Measurements from ENCODE around the gene INPP5B.
A peak's percentile ranks its signal among the peaks of the same experiment; 100 is the strongest.

Gene INPP5B

GRCh38 chr1:37865348-37866120, 81.3 kb downstream of the INPP5B start:
- DNase-seq: no peak

- peak; percentile 18 for DNase-seq
These were observed 84.5 kb downstream of the INPP5B start for GRCh38 chr1:37862330-37862729.

- no peak for DNase-seq
These were observed 85.7 kb downstream of the INPP5B start for GRCh38 chr1:37861151-37861550.

GRCh38 chr1:37860346-37860666, 86.5 kb downstream of the INPP5B start:
- no peak for DNase-seq

DNA sequence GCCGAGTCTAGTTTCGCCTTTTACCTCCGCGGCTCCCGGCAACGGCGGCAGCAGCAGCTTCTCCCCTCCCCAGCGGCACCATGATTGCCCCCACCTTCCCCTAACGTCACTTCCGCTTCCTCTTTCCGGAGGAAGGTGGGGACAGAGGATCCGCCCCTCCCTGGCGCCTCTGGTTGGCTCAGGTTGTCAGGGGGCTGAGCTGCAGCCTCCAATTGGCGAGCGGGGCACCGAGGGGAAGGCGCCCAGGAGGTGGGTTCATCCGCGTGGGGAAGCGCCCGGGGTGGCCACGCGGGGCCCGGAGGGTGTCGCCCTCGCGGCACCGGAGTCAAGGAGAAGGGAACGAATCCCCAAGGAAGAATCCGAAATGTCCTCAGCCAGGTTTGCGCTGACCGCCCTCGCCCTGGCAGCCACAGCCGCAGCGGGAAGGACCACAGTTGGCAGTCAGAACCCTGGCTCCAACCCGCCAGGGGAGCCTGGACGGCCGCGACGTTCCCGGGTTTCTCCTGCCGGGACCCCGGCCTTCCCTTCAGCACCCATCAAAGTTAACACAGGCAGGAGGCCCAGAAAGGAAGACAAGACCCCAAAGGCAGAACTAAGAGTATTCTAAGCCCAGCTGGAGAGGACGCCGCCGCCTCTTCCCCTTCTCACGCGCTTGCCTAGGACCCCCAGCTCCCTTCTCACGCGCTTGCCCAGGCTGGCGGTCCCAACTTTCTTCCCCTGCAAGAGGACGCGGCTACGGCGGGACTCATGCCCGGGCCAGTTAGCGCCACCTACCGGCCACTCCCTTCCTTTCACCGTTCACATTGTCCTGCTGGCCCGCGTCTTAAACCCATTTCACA, 87.1 kb downstream of the INPP5B start, which contains the start of gene MTF1:
MTF1 (minus strand) TSS at position 86 of the 839 bp plus-strand sequence. CDS start 1,934 bp downstream, outside the sequence.
- peak; percentile 97 for DNase-seq

- DNase-seq: peak; percentile 26
These were observed 87.8 kb downstream of the INPP5B start for GRCh38 chr1:37858931-37859506.

DNA sequence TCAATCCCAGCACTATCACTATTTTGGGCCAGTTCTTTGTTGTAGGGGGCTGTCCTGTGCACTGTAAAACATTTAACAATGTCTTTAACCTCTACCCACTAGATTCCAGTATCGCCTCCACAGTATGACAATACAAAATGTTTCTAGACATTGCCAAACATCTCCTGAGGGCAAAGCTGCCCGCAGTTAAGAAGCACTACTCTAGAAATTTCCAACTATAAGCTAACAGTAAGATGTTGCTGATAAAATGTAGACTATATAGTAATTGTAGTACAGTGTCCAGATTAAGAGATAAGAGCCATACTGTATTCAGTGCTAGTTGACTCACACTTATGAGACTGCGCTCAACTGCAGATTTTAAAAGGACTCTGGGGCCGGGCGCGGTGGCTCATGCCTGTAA, 92.4 kb downstream of the INPP5B start:
- no peak for DNase-seq

DNA sequence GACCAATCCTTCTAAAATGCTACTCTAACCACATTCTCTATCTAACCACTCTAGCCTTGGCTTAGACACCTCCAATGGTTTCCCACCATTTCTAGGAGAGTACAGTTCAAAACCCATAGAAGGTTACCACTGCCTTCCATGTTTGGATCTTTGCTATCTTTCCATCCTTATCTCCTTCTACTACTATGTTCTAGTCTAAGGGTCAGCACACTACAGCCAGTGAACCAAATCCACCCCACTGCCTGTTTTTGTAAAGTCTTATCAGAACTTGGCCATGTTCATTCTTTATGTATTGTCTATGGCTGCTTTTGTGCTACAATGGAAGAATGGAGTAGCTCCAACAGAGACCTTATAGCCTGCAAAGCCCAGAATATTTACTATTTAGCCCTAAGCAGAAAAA, 93.7 kb downstream of the INPP5B start:
- DNase-seq: no peak

DNA sequence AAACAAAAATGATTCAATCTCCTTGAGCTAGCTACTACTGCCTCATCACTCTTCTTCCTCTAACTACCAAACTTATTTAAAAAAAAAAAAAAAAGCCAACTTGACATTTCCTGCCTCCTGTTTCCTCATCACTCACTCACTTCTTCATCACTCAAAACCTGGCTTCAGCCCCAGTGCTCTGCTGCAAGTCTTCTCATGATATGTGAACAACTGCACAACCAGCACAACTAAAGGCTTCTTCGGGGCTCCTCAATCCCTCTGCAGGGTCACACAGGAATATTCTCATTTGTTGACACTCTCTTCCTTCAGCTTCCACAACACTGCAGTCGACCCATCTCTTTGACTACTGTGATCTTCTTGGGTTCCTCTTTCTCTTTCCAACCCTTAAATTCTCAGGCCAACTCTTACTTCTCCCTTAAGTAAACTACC, 95.1 kb downstream of the INPP5B start:
- peak; percentile 81 for DNase-seq

GRCh38 chr1:37851262-37851661, 95.6 kb downstream of the INPP5B start:
- no peak for DNase-seq

DNA sequence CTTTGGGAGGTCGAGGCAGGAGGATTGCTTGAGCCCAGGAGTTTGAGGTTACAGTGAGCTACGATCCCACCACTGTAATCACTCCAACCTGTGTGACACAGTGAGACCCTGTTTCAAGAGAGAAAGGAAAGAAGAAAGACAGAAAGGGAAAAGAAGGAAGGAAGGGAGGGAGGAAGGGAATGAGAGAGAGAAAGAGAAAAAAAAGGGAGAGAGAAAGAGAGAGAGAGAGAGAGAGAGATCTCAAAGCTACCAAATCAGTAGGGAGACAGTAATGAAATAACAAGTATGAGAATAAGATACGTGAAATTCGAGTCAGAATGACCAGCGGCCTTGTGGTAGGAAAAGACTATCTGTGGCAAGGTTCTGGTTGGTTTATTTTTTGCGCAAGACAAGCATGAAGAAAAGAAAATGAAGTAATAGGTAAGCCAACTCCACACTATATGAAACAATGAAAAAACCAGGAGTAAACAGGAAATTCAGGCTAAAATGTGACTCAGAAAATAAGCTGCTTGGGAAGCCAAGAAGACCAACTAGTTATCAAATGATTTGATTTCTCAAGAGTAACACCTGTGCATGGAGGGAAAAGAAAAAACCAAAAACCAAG, 96.4 kb downstream of the INPP5B start:
- peak; percentile 56 for DNase-seq

- DNase-seq: no peak
These were observed 97.4 kb downstream of the INPP5B start for GRCh38 chr1:37849480-37849879.

DNA sequence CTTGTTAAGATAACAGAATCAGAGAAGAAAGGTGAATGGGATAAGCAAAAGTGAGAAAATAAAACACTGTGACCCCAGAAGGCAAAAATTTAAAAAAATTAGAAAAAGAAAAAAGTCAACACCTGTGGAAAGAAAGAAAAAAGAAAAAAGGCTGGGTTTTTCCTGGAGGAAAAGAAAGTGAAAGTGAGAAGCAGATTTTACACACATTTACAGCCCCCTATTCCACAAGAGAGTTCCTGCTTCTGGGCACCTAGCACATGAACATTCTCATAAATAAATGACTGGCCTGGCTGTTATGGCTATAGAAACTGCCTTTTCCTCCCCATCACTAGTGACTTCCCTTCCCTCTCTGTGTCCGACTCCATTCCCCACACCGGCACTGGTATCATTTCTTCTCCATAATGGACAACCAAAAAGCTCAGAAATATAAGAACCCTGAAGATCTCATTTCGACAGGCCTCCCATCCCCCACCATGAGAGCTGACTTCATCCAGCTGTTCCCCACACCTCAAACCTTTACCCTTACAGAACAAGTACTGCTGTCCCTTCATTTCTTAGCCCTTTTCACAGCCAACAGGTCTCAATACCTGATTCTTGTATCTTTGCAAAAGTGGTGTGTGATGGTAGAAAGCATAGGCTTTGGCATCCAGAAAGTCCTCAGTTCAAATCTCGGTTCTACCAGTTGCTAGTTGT, 100.1 kb downstream of the INPP5B start:
- peak; percentile 47 for DNase-seq

DNA sequence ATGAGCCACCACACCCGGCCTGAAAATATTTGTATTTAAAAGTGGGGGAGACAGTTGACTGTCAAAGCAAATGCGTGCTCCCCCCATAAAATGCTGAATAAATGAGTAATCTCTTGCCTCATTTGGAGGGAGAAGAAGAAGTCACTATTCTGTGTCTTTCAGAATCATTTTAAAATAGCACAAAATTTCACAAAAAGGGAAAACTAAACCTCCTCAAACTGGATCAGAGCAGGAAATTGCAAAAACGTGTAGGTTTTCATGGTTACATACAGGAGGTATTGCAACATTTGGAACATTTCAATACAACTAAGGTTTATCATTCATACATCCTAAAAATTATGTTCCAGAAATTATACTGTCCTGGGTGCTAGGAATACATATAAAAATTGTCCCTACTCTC, 101.1 kb downstream of the INPP5B start:
- peak; percentile 90 for DNase-seq

GRCh38 chr1:37845049-37845646, 101.7 kb downstream of the INPP5B start:
- DNase-seq: no peak

DNA sequence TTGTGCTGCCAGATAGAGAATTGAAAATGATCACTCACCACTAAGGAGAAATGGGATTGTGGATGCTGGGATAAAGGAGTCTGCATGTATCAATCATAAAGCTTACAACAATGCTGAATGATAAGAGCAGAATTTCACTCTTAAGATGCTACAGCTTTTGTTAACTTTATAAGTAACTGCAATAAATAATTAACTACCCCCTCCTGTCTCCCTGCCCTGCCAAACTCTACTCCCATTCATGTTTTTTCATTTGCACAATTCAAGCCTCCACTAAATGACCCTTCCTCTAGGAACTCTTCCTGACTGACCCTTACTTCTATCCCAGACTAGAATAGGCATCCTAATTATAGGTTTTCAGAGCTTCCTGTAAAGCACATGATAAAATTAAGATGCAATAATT, 102.3 kb downstream of the INPP5B start:
- no peak for DNase-seq

DNA sequence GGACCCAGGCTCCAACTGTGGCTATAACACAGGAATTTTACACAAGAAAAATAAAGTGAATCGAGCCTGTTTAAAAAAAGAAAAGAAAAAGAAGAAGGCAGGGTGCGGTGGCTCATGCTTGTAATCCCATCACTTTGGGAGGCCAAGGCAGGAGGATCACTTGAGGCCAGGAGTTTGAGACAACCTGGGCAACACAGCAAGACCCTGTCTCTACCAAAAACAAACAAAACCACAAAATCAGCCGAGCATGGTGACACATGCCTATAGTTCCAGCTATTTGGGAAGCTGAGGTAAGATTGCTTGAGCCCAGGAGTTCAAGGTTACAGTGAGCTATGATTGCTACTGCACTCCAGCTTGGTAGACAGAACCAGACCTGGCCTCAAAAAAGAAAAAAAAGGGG, 105.2 kb downstream of the INPP5B start:
- DNase-seq: no peak

- DNase-seq: no peak
These were observed 106.1 kb downstream of the INPP5B start for GRCh38 chr1:37840711-37841110.

GRCh38 chr1:37839676-37840075, 107.2 kb downstream of the INPP5B start:
- DNase-seq: no peak

DNA sequence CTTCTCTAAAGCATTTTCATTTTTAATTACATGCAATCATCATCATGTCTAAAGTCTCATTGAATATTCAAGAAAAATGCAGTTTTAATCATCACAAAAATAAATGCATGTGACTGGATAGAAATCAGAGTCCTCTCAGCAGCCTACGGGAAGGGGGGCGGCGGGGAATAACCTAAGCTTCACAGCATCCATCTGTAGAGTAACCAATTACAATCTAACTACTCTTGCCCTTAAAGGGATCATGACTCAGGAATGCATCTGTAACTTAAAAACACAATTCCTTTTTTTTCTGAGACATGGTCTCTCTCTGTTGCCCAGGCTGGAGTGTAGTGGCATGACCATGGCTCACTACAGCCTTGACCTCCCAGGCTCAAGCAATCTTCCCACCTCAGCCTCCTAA, 110.1 kb downstream of the INPP5B start:
- DNase-seq: no peak

DNA sequence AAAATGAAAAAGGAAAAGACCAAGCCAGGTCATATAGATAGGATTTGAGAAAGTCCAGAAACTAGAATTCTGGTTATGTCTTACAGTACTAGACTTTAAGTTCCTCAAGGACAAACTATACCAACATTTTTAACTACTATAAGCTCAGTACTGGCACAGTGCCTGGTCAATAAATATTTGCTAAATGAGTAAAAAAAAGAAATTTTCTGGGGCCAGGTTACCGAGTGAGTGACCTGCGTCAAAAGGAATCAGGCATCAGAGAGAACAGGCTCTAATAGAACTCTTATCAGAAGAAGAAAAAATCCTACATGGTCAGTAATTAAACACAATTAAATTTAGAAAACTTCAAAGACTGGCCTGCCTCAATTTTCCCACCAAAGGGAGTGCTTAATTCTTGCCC, 115.0 kb downstream of the INPP5B start:
- no peak for DNase-seq

DNA sequence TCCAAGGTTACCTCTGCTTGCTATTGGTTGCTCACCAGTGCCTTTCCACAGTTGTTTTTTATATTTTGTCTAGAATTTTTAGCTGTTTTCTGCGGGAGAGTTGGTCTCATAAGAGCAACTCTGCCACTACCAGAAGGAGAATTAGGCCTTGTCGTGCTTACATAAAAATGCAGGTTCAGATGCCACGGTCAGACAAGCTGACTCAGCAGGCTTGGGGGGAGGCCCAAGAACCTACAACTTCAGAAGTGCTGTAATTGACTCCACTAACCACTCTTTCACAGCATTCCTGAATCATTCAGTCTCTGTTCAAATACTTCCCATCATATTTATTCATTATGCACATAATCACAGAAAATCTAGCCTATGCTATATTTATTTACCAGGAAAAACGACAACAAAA, 115.7 kb downstream of the INPP5B start:
- DNase-seq: no peak

Data from MV-4-11 (cell line).